Dedifferentiated amniotic fluid mesenchymal stem cell (primary cell): Measurements from ENCODE around the gene LRRC41.
A peak's percentile ranks its signal among the peaks of the same experiment; 100 is the strongest.
"Not testable (repeated sequence)": the region's sequence is repeated elsewhere in the genome, so short reads cannot be mapped to it uniquely, and the experiment has no call there.

Experiments
- DNase-seq: peaks from one replicate; pipeline ENCODE4 v3.0.0-alpha.2; 2016; ENCODE audit errors: extremely low spot score

Gene LRRC41, protein sequence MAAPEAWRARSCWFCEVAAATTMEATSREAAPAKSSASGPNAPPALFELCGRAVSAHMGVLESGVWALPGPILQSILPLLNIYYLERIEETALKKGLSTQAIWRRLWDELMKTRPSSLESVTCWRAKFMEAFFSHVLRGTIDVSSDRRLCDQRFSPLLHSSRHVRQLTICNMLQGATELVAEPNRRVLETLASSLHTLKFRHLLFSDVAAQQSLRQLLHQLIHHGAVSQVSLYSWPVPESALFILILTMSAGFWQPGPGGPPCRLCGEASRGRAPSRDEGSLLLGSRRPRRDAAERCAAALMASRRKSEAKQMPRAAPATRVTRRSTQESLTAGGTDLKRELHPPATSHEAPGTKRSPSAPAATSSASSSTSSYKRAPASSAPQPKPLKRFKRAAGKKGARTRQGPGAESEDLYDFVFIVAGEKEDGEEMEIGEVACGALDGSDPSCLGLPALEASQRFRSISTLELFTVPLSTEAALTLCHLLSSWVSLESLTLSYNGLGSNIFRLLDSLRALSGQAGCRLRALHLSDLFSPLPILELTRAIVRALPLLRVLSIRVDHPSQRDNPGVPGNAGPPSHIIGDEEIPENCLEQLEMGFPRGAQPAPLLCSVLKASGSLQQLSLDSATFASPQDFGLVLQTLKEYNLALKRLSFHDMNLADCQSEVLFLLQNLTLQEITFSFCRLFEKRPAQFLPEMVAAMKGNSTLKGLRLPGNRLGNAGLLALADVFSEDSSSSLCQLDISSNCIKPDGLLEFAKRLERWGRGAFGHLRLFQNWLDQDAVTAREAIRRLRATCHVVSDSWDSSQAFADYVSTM

DNA sequence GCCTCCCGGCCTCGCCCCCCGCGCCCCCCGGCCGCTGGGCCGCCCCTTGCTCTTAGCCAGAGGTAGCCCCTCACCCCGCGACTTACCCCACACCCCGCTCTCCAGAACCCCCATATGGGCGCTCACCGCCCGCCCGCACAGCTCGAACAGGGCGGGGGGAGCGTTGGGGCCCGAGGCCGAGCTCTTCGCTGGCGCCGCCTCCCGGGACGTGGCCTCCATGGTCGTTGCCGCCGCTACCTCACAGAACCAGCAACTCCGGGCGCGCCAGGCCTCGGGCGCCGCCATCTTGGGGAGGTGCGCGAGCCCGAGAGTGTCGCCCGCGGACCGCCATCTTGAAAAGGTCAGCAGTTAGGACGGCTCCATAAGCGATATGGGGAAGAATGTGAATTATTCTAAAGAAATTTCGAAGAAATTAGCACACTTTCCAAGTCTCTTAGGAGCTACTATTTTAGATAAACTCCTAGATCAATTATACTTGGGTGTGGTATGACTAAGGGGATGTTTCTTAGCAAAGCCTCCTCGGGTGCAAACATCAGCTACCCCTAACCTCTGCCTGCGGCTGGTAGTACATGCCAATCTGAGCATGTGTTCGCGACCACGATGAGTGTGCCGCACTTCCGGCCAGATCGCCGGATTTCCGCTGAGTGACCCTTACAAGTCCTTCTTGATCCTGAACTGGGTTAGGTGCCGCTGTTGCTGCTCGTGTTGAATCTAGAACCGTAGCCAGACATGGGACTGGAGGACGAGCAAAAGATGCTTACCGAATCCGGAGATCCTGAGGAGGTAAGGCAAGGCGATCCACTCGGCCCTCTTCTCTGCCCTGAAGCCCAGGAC lies at the start of gene LRRC41, which contains the start of gene UQCRH:
Gene LRRC41 (minus strand): TSS at position 579 of the 834 bp plus-strand sequence. CDS start 294 bp downstream, at position 285.
Gene UQCRH (plus strand): TSS at position 661 of the 834 bp plus-strand sequence. CDS start 69 bp downstream, at position 730.
- DNase-seq: peak; percentile 91

DNA sequence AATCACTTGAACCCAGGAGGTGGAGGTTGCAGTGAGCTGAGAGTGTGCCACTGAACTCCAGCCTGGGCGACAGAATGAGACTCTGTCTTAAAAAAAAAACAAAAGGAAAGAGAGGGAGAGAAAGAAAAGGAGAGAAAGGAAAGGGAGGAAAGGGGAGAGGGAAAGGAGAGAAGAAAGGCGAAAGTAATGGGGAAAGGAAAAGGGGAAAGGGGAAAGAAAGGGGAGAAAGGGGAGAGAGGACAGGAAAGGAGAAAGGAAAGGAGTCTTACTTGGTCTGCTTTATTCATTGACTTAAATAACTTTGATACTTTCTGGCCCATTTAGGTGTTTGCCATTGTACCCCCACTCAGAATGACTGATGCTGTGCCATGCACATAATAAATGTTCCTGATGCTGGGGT lies 48.9 kb upstream of the LRRC41 start:
- no peak for DNase-seq

DNA sequence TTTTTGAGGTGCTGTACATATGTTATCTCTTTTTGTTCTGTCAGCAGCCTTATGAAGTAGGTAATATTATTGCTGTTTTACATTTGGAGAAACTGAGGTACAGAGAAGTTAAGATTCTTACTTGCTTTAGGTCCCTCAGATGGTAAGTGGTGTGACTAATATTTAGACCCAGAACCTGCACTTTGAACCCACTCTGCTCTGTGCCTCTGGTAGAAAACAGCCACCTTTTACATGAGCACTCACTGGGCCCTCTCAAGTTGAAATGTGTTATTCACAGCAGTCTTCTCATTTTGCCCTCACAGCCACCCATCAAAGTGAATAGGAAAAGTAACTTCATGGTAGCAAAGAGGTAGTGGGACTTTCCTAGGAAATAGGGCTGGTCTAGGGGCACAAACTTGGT lies 41.9 kb upstream of the LRRC41 start:
- no peak for DNase-seq

DNA sequence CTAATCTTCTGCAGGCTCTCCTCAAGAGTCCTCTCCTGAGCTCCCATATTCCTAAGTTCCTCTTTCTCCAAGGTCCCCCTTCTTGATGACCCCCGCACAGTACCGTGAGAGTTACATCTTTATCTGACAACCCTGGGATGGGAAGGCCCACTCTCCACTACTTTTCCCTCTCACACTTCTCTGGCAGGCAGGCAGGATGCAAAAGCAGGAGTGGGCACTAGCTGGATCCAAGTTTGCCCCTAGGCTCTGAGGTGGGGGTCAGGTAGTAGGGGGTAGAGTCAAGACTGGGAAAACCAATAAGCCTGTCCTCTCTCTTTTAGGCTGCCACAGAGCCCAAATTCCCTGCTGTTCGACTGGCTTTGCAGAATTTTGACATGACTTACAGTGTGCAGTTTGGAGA lies 41.1 kb upstream of the LRRC41 start:
- DNase-seq: no peak

DNA sequence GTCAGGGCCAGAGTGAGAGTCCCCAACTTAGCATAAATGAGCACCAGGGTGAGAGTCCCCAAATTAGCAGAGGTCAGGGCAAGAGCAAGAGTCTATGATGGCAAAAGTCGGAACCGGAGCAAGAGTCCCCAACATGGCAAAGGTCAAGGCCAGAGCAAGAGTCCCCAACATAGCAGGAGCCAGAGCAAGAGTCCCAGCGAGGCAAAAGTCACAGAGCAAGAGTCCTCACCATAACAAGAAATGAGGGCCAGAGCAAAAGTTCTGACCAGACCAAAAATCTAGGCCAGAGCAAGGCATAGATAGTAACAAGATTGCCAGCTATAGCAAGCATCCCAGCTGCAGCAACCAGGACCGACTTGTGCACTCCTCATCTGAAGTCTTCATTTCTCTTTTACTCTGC lies 40.3 kb upstream of the LRRC41 start:
- no peak for DNase-seq

DNA sequence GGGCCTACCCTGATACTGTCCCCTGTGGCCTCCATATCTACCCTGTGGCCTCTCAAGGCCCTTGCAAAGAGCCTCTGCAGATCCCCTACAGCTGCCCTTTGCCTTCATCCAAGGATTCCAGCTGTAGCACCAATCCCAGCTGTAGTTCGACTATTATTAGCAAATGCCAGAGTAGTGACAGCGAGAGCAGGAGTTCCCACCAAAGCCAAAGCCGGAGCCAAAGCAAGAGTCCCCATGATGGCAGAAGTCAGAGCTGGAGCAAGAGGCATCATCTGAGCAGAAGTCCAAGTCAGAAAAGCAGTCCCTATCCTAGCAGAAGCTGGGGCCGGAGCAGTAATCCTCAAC lies 39.9 kb upstream of the LRRC41 start:
- no peak for DNase-seq

DNA sequence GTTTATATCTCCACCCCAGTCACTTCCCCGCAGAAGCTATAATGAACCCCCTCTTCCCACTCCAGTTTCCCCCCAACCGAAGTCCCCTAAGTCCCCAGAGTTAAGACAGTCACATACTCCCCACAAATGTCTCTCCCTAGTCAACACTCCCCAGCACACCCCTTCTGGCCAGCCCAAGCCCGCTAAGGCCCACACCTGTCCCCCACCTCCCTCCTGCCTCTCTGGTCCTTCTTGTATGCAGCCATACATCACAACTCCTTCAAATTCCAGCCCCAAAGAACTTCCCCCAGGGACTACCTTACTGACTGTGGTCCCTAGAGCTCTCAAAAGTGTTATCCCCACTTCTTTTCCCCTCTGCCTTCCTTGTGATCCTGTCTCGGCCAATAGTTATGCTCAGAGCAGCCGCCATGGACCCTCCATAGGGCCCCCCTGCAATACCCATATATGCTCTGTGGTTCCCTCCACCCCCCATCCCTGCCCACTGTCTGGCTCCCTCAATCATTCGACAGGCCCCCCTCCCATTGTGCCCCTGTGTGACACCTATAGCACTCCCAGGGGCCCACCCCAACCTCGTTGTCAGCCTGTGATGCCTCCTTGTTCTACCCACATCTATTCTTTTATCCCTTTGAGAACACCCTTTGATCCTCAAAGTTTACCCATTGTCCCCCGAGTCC lies 39.4 kb upstream of the LRRC41 start:
- DNase-seq: no peak

DNA sequence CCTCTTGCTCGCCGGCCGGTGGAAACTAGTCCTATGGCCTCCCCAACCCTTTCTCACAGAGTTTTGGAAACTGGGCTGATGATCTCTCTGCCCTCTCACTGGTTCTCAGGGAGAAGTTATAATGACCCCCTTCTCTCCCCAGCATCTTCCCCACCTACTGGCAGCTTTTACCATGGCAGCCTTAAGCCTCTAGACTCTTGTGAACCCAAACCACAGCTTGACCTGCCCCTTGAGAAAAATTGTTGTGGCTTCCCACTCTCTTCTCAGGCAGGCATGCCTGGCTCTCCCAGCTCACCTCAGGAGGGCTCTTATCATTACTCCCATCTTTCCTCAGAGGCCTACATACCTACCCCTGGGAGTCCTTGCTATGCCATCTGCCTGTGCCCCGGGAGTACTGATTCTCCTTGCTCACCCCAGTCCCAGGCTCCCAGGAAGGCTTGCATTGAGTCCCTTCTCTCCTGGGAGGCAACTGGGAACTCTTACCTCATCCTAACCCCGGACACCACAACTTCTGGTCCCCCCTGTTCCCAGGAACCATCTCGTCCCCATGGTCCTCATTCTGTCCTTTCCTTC lies 38.8 kb upstream of the LRRC41 start:
- DNase-seq: no peak

DNA sequence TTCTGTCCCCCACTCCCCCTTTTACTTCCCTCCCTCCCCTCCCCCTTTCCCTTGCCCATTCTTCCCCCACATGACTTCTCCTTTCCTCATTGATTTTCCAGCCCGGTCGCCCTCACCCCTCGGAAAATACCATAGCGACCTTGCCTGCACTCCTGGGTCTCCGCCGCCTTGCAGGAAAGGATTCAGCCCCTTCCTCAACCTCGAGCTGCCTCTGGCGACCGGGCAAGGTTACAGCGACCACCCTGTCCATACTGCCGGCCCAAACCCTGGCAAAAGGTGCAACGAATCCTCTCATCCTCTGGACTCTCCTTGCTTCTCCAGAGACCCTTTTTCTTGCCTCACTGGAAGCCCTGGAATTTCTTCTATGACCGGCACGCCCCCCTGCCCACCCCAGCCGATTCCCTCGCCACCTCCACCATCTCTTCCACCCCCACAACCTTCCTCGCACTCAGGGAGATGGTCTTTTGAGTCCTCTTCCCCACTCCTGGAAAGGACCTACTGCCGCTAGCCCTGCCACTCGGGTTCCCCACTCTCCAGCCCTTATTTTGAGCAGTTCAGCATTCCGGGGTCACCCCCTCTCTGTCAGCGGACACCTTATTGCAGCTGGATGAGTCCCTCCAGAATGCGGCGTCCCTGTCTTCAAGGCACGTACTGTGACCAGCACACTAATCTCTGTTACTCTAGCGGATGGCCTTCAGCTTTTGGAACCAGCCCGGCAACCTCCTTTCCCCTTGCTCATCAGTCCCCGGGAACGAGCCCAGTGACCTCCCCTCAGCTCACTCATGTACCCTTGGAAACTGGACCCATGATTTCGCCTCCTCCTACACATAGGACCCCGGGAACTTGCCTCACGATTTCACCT lies 38.0 kb upstream of the LRRC41 start:
- no peak for DNase-seq

DNA sequence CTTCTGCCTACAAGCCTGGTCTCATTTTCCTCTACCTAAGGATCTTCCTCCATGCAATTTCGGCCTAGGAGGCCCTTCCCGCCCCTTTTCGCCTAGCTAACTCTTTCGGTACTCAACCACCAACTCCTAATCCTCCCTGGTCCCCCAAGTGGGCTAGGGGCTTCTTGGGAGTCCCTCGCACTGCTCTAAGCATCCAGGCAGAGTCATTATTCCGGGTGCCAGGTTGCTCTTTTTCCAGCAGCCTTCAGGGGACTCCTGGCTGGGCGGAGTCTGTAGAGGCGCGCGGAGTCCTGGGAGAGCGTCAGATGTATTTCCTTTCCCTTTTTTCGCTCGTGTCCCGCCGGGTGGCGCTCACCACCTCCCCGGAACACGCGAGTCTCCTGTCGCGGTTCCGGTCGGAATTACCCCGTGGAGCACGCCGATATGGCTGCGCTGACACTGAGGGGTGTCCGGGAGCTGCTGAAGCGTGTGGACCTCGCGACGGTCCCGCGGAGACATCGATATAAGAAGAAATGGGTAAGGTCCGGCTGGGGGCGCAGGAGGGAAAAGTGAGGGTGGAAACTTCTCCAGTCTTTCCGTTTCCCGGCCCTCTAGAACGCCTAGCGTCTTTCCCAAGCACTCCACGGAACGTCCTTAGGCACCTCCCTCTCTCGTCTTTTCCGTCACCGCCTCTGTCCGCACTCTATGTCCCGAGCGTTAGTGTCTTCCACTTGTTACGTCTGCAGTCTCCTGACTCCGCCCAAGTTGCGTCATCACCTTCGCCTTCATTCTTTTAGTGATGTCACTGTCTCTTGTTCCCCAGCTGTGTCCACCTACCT lies 37.2 kb upstream of the LRRC41 start, which contains the start of gene NSUN4:
Gene NSUN4 (plus strand): TSS at position 404 of the 818 bp plus-strand sequence. CDS start 20 bp downstream, at position 424.
- DNase-seq: peak; percentile 94

DNA sequence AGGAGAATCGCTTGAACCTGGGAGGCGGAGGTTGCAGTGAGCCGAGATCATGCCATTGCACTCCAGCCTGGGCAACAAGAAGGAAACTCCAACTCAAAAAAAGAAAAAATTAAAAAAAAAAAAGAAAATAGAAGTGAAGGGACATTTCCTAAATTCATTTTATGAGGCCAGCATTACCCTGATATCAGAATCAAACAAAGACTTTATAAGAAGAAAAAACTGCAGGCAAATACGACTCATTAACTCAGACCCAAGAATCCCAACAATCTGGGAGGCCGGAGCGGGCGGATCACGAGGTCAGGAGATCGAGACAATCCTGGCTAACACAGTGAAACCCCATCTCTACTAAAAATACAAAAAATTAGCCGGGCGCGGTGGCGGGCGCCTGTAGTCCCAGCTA lies 34.0 kb upstream of the LRRC41 start:
- not testable (repeated sequence) for DNase-seq

DNA sequence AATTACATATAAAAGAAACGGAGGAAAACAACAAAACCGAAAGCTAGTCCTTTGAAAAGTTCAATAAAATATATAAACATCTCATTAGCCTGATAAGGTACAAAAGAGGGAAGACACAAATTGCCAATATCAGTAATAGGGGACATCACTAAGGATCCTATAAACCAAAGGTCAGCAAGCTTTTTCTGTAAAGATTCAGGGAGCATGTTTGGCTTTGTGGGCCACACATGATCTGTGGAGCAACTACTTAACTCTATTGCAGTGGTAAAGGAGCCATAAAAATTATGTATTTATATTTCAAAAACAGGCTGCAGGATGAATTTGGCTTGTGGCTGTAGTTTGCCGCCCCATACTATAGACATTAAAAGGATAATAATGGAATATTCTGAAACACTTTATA lies 31.7 kb upstream of the LRRC41 start:
- no peak for DNase-seq

DNA sequence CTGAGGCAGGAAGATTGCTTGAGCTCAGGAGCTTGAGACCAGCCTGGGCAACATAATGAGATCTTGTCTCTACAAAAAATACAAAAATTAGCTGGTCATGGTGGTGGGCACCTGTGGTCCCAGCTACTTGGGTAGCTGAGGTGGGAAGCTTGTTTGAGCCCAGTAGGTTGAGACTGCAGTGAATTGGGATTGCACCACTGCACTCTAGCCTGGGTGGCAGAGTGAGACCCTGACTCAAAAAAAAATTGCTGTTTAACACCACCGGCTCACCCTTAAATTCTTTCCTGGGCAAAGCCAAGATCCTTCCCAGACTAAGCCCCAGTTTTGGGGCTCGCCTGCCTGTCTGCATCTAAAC lies 30.6 kb upstream of the LRRC41 start:
- DNase-seq: no peak

DNA sequence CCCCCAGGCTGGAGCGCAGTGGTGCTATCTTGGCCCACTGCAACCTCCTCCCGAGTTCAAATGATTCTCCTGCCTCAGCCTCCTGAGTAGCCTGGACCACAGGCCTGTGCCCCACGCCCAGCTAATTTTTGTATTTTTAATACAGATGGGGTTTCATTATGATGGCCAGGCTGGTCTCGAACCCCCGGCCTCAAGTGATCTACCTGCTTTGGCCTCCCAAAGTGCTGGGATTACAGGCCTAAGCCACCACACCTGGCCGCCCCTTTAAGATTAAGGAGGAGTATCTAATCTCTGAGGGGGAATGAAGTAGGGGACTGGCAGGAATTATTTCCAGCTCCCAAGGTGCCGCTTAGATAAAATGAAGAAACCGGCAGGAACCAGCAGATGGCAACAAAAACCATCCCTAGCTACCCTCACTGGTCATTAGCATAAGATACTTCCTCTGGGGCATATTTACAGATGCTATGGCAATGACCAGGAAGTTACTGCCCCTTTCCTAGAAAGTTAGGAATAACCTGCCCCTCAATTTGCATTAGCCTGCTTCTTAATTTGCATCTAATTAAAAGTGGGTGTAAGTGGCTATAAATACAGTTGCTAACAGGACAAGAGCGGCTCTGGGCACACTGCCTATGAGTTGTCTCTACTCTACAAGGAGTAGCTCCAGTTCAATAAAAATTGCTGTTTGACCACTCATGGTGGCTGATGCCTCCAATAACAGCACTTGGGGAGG lies 30.0 kb upstream of the LRRC41 start:
- DNase-seq: no peak

DNA sequence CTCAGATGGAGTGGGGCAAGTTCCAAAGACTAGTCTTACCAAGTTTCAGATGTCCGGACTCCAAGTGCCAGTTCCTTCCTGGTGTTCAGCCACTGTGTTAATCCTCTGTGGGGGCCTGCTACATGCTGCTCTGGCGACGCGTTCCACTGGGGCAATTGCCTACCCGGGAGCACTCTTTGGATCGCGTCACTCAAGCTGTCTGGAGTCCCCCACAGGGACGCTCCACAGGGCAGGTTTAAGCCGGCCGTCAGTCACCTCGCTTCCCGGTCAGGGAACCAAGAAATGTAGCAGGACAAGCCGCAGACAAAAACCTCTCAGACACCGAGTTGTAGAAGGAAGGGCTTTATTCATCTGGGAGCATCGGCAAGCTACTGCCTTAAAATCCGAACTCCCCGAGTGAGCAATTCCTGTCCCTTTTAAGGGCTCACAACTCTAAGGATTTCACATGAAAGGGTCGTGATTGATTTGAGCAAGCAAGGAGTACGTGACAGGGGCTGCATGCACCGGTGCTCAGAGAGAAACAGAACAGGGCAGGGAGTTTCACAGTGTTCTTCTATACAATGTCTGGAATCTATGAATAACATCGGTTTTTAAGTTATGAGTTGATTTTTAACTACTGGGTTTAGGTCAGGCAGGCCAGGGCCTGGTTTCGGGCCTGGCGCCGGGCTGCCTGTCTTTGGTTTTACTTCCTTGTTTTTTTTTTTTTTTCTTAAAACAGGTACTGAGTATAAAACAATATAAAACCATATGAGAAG lies 28.5 kb upstream of the LRRC41 start:
- DNase-seq: not testable (repeated sequence)

DNA sequence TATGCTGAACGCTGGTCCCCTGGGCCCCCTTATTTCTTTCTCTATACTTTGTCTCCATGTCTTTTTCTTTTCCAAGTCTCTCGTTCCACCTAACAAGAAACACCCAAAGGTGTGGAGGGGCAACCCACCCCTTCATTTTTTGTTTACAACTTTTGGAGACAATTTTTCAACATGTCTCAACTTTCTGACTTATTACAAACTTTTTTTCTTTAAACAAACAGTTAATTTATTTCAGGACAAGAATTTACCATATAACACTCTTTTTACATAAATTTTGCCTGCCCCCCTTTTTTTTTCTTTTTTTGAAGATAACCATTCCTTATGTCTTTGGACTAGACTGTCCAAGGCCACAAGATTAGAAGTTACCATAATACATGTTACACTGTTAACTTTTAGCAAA lies 27.0 kb upstream of the LRRC41 start:
- not testable (repeated sequence) for DNase-seq

DNA sequence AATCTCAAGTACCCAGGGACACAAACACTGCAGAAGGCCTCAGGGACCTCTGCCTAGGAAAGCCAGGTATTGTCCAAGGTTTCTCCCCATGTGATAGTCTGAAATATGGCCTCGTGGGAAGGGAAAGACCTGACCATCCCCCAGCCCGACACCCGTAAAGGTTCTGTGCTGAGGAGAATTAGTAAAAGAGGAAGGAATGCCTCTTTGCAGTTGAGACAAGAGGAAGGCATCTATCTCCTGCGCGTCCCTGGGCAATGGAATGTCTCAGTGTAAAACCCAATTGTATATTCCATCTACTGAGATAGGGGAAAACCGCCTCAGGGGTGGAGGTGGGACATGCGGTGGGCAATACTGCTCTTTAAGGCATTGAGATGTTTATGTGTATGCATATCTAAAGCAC lies 26.4 kb upstream of the LRRC41 start:
- DNase-seq: not testable (repeated sequence)

DNA sequence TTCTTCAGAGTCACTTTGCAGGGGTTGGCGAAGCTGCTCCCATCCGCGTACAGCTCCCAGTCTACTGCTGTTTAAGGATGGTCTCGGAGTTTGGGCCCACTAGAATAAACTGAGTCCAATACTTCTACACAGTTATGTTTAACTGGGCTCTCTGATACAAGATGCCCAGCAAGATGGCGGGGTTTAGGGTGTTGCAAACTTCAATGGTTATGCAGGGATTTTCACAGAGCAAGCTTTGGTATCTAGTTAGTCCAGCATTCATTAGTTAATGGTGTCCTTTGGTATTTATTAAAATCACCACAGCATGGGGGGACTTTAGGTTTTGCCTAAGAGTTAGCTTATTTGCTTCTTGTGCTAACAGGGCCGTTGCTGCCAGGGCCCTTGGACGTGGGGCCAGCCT lies 24.8 kb upstream of the LRRC41 start:
- not testable (repeated sequence) for DNase-seq
